ENCODE results near the gene ELL3. TPM values are rescaled to one million over a fixed set of nuclear protein-coding genes. Genes with fewer than 3 reads are reported as not detected.
A peak's percentile ranks its signal among the peaks of the same experiment; 100 is the strongest.

ELL3 gene
- total and polyA plus RNA-seq, 2 of the 8 experiments (the other 6 are each of a cell fraction or from before 2014, with no cell fraction given): 9.2 to 13.7 TPM

DNA sequence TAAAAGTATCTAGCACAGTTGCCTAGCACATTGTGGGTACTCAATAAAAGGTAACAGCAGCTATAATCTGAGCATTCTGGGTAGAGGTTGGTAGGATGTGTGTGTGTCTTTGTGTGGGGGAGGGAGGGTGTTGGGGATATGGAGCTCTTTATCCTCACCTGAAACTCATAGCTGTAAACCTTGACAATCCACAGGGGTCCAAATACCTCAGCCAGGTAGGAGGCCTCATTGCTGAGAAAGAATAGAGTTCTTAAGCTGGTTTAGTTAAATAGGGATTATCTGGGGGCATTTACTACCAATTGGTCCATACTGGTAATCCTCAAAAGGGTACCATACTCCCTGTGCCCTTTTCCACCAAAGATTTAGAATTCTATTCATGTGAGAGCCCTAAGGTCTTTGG, 19.2 kb upstream of the ELL3 start:
- peaks cover 4 to 17% of the 10 kb centered on the region in 2 experiments for H4K20me1 ChIP-seq (replicated peaks in 1 of 2; ENCODE audit: control insufficient read depth in 1 of 2, insufficient read depth in 2 of 2, low read length in 2 of 2)
- peaks cover 0 to 28% of the 10 kb centered on the region in 2 experiments; a peak in 2 of 4 replicates for H3K79me2 ChIP-seq (ENCODE audit: control insufficient read depth in 1 of 2, insufficient read depth in 2 of 2, low read length in 2 of 2)
- 0 out of 2 replicates have a peak overlapping the region, but pooled peaks have one; percentile 54 for H3K27ac ChIP-seq (ENCODE audit: low read depth, low read length)
- no peak overlapping the region for H4K91ac ChIP-seq (replicated peaks; ENCODE audit: insufficient read length, low read length)
- no peak overlapping the region for H2BK12ac ChIP-seq (ENCODE audit: low read depth, low read length)
- H3K23ac ChIP-seq (ENCODE audit: insufficient read length): no peak overlapping the region
- H3K4me3 ChIP-seq (ENCODE audit: extremely low read depth in 1 of 4, insufficient read depth in 2 of 4, low read depth in 3 of 4, low read length in 4 of 4): peak overlapping the region in 1 of 4 experiments; percentile 16; a peak in 1 of 8 replicates
- ChIA-PET CTCF (ENCODE audit: partially characterized antibody) (interaction anchor here (1.2 to 2.8 kb wide), 3 partner anchors 19 to 43 kb away, joined by 4 to 9 read pairs (median 4); partner anchors contain the start of gene ELL3), POLR2A (ENCODE audit: partially characterized antibody) (interaction anchor here (0.9 to 8.9 kb wide), 10 partner anchors 8 to 50 kb away, joined by 3 to 71 read pairs (median 8); partner anchors contain the start of genes ELL3, MFAP1 and PDIA3)
- peak overlapping the region in 1 of 2 experiments; percentile 33; a peak in 3 of 4 replicates for H3K4me2 ChIP-seq (ENCODE audit: insufficient read depth in 1 of 2, low read depth in 2 of 2, low read length in 2 of 2)
- no peak overlapping the region for H2BK20ac ChIP-seq (ENCODE audit: low read length)
- no peak overlapping the region for H3K9ac ChIP-seq (replicated peaks in 1 of 4; ENCODE audit: extremely low read depth in 1 of 4, low read depth in 3 of 4, low read length in 3 of 4)
- H3K14ac ChIP-seq (ENCODE audit: insufficient read length): no peak overlapping the region
- TF ChIP-seq CHD2 (IDR thresholded peaks at IDR 0.05; ENCODE audit: low read length) (0 out of 2 replicates have a peak, but pooled peaks have one; percentile 20), YY1 (IDR thresholded peaks at IDR 0.05; ENCODE audit: low read depth, low read length) (no peak), BACH1 (IDR thresholded peaks at IDR 0.05; ENCODE audit: low read length) (no peak), RAD21 (IDR thresholded peaks at IDR 0.05 in 1 of 2, conservative IDR thresholded peaks at IDR 0.05 in 1 of 2; ENCODE audit: low read depth in 2 of 2, low read length in 2 of 2) (no peak), TEAD4 (IDR thresholded peaks at IDR 0.05; ENCODE audit: low read depth, low read length) (peak; percentile 51), SP1 (IDR thresholded peaks at IDR 0.05; ENCODE audit: low read depth, low read length) (peak; percentile 66; the same call in 1 of the 2 replicates), ASH2L (IDR thresholded peaks at IDR 0.05; ENCODE audit: low read length) (peak; percentile 47)
- peak in 1 of 2 experiments; percentile 29 for DNase-seq (ENCODE audit: low read depth in 1 of 2, low spot score in 2 of 2)
- H4K8ac ChIP-seq (ENCODE audit: extremely low read depth, insufficient read depth, low read length): no peak overlapping the region
- peaks cover 19% of the 10 kb centered on the region for H3K79me1 ChIP-seq (ENCODE audit: low read depth, low read length)
- peaks cover 21 to 34% (median 28%) of the 10 kb centered on the region in 4 experiments for H3K4me1 ChIP-seq (replicated peaks in 1 of 4; ENCODE audit: control insufficient read depth in 3 of 4, insufficient read depth in 4 of 4, low read length in 3 of 4)
- no peaks in the 10 kb centered on the region for H3K27me3 ChIP-seq (replicated peaks in 1 of 4; ENCODE audit: control insufficient read depth in 3 of 4, extremely low read depth in 1 of 4, insufficient read depth in 3 of 4, low read length in 3 of 4)
- H2AFZ ChIP-seq (ENCODE audit: low read length): no peak overlapping the region
- no peak for FAIRE-seq
- peaks cover 14 to 53% (median 22%) of the 10 kb centered on the region in 4 experiments for H3K36me3 ChIP-seq (ENCODE audit: control insufficient read depth in 2 of 4, insufficient read depth in 4 of 4, low read length in 3 of 4)
- H4K5ac ChIP-seq (ENCODE audit: insufficient read length, low read depth, low read length): peak overlapping the region; percentile 24
- no peak overlapping the region for H2BK5ac ChIP-seq (ENCODE audit: low read depth, low read length)
- H3K9me3 ChIP-seq (ENCODE audit: insufficient read depth in 2 of 2, low read depth in 1 of 2, low read length in 1 of 2): no peaks in the 10 kb centered on the region
- no peak overlapping the region for H2BK120ac ChIP-seq (replicated peaks; ENCODE audit: low read depth, low read length)
- H3K23me2 ChIP-seq (ENCODE audit: low read depth, low read length): peaks cover 4% of the 10 kb centered on the region
- no peak overlapping the region for H2BK15ac ChIP-seq (ENCODE audit: low read length)
- no peak overlapping the region for H2AK5ac ChIP-seq (ENCODE audit: low read depth, low read length)
- H3K18ac ChIP-seq (ENCODE audit: extremely low read depth, low read length): no peak overlapping the region
- no peak overlapping the region for H3K56ac ChIP-seq (replicated peaks; ENCODE audit: insufficient read length, low read depth, low read length)
- H3K4ac ChIP-seq (replicated peaks; ENCODE audit: insufficient read length, low read depth, low read length): no peak overlapping the region
